CD14-positive monocyte (primary cell): Measurements from ENCODE around the gene OR2AG2. TPM values are rescaled to one million over a fixed set of nuclear protein-coding genes. Genes with fewer than 3 reads are reported as not detected.

Experiments
- DNase-seq, 3 donors: peaks; one replicate each; pipeline ENCODE4 v3.0.0-alpha.2; 2011 to 2022
- H2AFZ ChIP-seq: 2 replicates; pipeline ENCODE4 v1.6.0; 2012; ENCODE audit warnings: mild to moderate bottlenecking, low read depth, low read length, inconsistent platforms; ENCODE audit not compliant: insufficient read depth, poor library complexity, severe bottlenecking
- H3K27ac ChIP-seq, 2 donors: 1 replicate in 1 of 2; 2 replicates in 1 of 2; pipeline ENCODE4 v1.5.1; 2012 to 2013; ENCODE audit warnings: low read length in 2 of 2, control low read depth in 1 of 2, inconsistent platforms in 1 of 2, low read depth in 1 of 2, mild to moderate bottlenecking in 1 of 2
- H3K27me3 ChIP-seq, 2 donors: one replicate each; pipeline versions ENCODE4 v1.6.0 to v1.6.1; 2011 to 2013; ENCODE audit warnings: low read length in 2 of 2; ENCODE audit not compliant: control insufficient read depth in 2 of 2, insufficient read depth in 2 of 2
- H3K36me3 ChIP-seq, 2 donors: replicated peaks in 1 of 2; 1 replicate in 1 of 2; 2 replicates in 1 of 2; pipeline versions ENCODE4 v1.5.1 to v1.6.1; 2012 to 2013; ENCODE audit warnings: low read length in 2 of 2, control low read depth in 1 of 2, inconsistent platforms in 1 of 2, mild to moderate bottlenecking in 1 of 2; ENCODE audit not compliant: insufficient read depth in 2 of 2, control insufficient read depth in 1 of 2
- H3K4me1 ChIP-seq, 2 donors: 1 replicate in 1 of 2; 2 replicates in 1 of 2; pipeline versions ENCODE4 v1.5.1 to v1.6.1; 2012 to 2013; ENCODE audit warnings: low read length in 2 of 2, control low read depth in 1 of 2, inconsistent platforms in 1 of 2, mild to moderate bottlenecking in 1 of 2, moderate library complexity in 1 of 2; ENCODE audit not compliant: insufficient read depth in 2 of 2, control insufficient read depth in 1 of 2
- H3K4me2 ChIP-seq: replicated peaks from 2 replicates; pipeline ENCODE3; 2012; ENCODE audit warnings: low read length, moderate library complexity, mild to moderate bottlenecking; ENCODE audit not compliant: poor library complexity, severe bottlenecking; ENCODE audit errors: extremely low read depth
- H3K4me3 ChIP-seq, 3 experiments: fragments of 200-600 bp in 1 of 3; sonication (generic) in 1 of 3; replicated peaks in 1 of 3; 1 replicate in 2 of 3; 2 replicates in 1 of 3; pipeline ENCODE4 v1.5.1; 2011 to 2013; ENCODE audit warnings: low read length in 3 of 3, mild to moderate bottlenecking in 3 of 3, control low read depth in 2 of 3, low read depth in 2 of 3, inconsistent platforms in 1 of 3, moderate library complexity in 1 of 3
- H3K79me2 ChIP-seq: 2 replicates; pipeline ENCODE4 v1.6.0; 2012; ENCODE audit warnings: mild to moderate bottlenecking, control low read depth, inconsistent platforms, low read length, moderate library complexity; ENCODE audit not compliant: insufficient read depth
- H3K9ac ChIP-seq: 2 replicates; pipeline ENCODE4 v1.6.0; 2017; ENCODE audit warnings: low read length, mild to moderate bottlenecking; ENCODE audit not compliant: insufficient read depth, poor library complexity, severe bottlenecking
- H3K9me3 ChIP-seq, 2 donors: replicated peaks in 1 of 2; 1 replicate in 1 of 2; 2 replicates in 1 of 2; pipeline versions ENCODE4 v1.5.1 to v1.6.1; 2012 to 2013; ENCODE audit warnings: low read length in 2 of 2, control low read depth in 1 of 2; ENCODE audit not compliant: control insufficient read depth in 1 of 2, insufficient read depth in 1 of 2
- H4K20me1 ChIP-seq: 2 replicates; pipeline ENCODE4 v1.6.0; 2012; ENCODE audit warnings: mild to moderate bottlenecking, low read length, control low read depth, moderate library complexity; ENCODE audit not compliant: insufficient read depth
- H3K27ac Mint-ChIP-seq, 7 donors: one replicate each; pipeline ENCODE4 v1.8.0; 2020; ENCODE audit warnings: mild to moderate bottlenecking in 7 of 7, mixed read lengths in 7 of 7, moderate library complexity in 6 of 7, inconsistent platforms in 2 of 7
- H3K27me3 Mint-ChIP-seq, 3 donors: one replicate each; pipeline ENCODE4 v1.8.0; 2021 to 2022; ENCODE audit warnings: low read depth in 3 of 3, mild to moderate bottlenecking in 3 of 3, mixed read lengths in 3 of 3, moderate library complexity in 3 of 3, inconsistent platforms in 1 of 3
- H3K36me3 Mint-ChIP-seq, 2 donors: one replicate each; pipeline ENCODE4 v1.8.0; 2020; ENCODE audit warnings: mixed read lengths in 2 of 2, inconsistent platforms in 1 of 2, mild to moderate bottlenecking in 1 of 2
- H3K4me1 Mint-ChIP-seq: one replicate; pipeline ENCODE4 v1.8.0; 2020; ENCODE audit warnings: mild to moderate bottlenecking, mixed read lengths
- H3K4me3 Mint-ChIP-seq, 2 donors: one replicate each; pipeline ENCODE4 v1.8.0; 2020; ENCODE audit warnings: mild to moderate bottlenecking in 2 of 2, mixed read lengths in 2 of 2, moderate library complexity in 1 of 2
- H3K9me3 Mint-ChIP-seq, 7 donors: one replicate each; pipeline ENCODE4 v1.8.0; 2020 to 2022; ENCODE audit warnings: mixed read lengths in 7 of 7, mild to moderate bottlenecking in 6 of 7, moderate library complexity in 6 of 7, inconsistent platforms in 2 of 7
- WGBS: methylation state at CpG from one replicate; pipeline ENCODE4 v1.1.5; 2013; ENCODE audit warnings: missing lambda C conversion rate; ENCODE audit not compliant: insufficient coverage; 5-methylcytosine and 5-hydroxymethylcytosine counted together
- intact Hi-C, 2 donors: fragments of 100-400 bp; cut with micrococcal nuclease; formaldehyde crosslinking; loops; one replicate each; pipeline versions ENCODE4 v1.15.0 to v1.15.1; 2023
- polyA plus RNA-seq, 3 donors: library from polyadenylated mRNA; depleted of rRNA in 1 of 3; unstranded in 2 of 3; stranded (reverse) in 1 of 3; fragments of 300-500 nt in 2 of 3; fragments of >200 nt in 1 of 3; fragmentation: Illumina TruSeq in 2 of 3; gene quantifications; 1 replicate in 2 of 3; 2 replicates in 1 of 3; pipeline ENCODE4 v1.2.3, GENCODE V29; 2012 to 2021
- TF ChIP-seq, protein P1 (sequence below): fragments of 200-600 bp; IDR thresholded peaks from one replicate; pipeline ENCODE4 v1.8.0; 2022; ENCODE audit warnings: antibody characterized with exemption, mild to moderate bottlenecking

The OR2AG2 gene
- polyA plus RNA-seq, 3 donors = not detected

DNA sequence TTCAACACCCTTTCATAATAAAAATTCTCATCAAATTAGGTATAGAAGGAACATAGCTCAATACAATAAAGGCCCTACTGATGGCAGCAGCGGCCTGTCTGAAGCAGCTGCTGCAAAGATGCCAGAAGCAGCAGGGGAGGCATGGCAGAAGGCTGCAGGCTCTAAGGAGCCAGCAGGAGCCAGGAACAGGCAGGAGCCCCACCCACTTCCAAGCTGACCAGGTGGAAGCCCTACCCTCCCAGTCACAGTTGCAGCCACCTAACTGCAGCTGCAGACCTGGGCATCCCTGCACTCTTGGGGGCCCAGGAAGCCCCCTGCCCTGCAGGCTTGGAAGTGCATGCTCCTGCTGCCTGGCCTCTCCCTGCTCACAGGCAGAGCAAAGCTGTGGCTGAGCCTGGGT is 45.9 kb upstream of the OR2AG2 start:
- Histone ChIP-seq H3K36me3 (no peaks in the 10 kb centered on the region), H3K4me1 (no peaks in the 10 kb centered on the region), H3K27me3 (no peaks in the 10 kb centered on the region), H3K9me3 (peaks cover 0 to 14% of the 10 kb centered on the region in 2 donors), H3K9ac (no peak overlapping the region), H2AFZ (no peak overlapping the region), H3K4me2 (no peak overlapping the region), H3K4me3 (no peak overlapping the region), H3K27ac (no peak overlapping the region), H4K20me1 (no peaks in the 10 kb centered on the region), H3K79me2 (no peaks in the 10 kb centered on the region)
- Mint-ChIP-seq H3K4me3 (no peak overlapping the region), H3K9me3 (peaks cover 2 to 15% (median 7%) of the 10 kb centered on the region in 7 donors), H3K36me3 (no peaks in the 10 kb centered on the region), H3K27me3 (peaks cover 0 to 5% (median 2%) of the 10 kb centered on the region in 3 donors), H3K27ac (no peak overlapping the region), H3K4me1 (no peaks in the 10 kb centered on the region)
- no peak for DNase-seq
- TF ChIP-seq, protein P1, sequence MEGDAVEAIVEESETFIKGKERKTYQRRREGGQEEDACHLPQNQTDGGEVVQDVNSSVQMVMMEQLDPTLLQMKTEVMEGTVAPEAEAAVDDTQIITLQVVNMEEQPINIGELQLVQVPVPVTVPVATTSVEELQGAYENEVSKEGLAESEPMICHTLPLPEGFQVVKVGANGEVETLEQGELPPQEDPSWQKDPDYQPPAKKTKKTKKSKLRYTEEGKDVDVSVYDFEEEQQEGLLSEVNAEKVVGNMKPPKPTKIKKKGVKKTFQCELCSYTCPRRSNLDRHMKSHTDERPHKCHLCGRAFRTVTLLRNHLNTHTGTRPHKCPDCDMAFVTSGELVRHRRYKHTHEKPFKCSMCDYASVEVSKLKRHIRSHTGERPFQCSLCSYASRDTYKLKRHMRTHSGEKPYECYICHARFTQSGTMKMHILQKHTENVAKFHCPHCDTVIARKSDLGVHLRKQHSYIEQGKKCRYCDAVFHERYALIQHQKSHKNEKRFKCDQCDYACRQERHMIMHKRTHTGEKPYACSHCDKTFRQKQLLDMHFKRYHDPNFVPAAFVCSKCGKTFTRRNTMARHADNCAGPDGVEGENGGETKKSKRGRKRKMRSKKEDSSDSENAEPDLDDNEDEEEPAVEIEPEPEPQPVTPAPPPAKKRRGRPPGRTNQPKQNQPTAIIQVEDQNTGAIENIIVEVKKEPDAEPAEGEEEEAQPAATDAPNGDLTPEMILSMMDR = no peak
- WGBS = 100% methylated on average over 1 of the region's 1 CpG
- intact Hi-C loops = loop anchor here in 1 of 2 donors (10.0 kb wide), 1 partner anchor 877 kb away; no protein-coding TSS in a partner anchor

DNA sequence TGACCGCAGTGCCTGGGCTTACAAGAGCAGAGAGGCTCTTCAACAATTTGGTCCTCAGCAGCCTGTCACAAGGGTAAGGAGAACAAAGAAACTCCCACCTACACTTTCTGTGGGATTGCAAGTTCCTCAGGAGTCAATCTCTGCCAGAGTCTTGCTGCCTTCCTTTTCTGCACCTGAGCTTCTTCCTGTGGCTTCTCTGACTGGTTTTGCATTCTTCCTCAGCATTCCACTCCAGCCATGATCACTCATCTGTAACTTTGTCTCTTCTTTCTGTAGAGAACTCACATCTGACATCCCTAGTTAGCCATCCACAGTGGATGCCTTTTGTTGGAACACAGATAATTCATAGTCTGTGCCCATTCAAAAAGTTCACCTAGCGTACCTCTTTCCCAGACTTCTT is 41.9 kb upstream of the OR2AG2 start:
- Mint-ChIP-seq H3K4me3 (no peak overlapping the region), H3K36me3 (no peaks in the 10 kb centered on the region)

More for the DNA sequence above, 41.9 kb upstream of the OR2AG2 start:
- H4K20me1 ChIP-seq = no peaks in the 10 kb centered on the region
- H3K4me2 ChIP-seq = no peak overlapping the region
- intact Hi-C loops = loop anchor here in 1 of 2 donors (10.0 kb wide), 1 partner anchor 881 kb away; no protein-coding TSS in a partner anchor
- 90% methylated on average over 2 of the region's 2 CpGs for WGBS
- Mint-ChIP-seq H3K27ac (no peak overlapping the region), H3K27me3 (peaks cover 1 to 7% (median 2%) of the 10 kb centered on the region in 3 donors), H3K4me1 (no peaks in the 10 kb centered on the region), H3K9me3 (peaks cover 2 to 9% (median 5%) of the 10 kb centered on the region in 7 donors)
- H3K4me3 ChIP-seq = no peak overlapping the region
- H3K36me3 ChIP-seq = no peaks in the 10 kb centered on the region
- no peak for DNase-seq
- peaks cover 0 to 10% of the 10 kb centered on the region in 2 donors for H3K9me3 ChIP-seq
- no peak overlapping the region for H2AFZ ChIP-seq
- H3K9ac ChIP-seq = no peak overlapping the region
- H3K4me1 ChIP-seq = no peaks in the 10 kb centered on the region
- no peaks in the 10 kb centered on the region for H3K79me2 ChIP-seq
- H3K27me3 ChIP-seq = no peaks in the 10 kb centered on the region
- TF ChIP-seq, protein P1 = no peak
- H3K27ac ChIP-seq = no peak overlapping the region
